Neutrophil (primary cell): Measurements from ENCODE around the gene SVIP.

ENCODE experiments used
- H3K27ac ChIP-seq: fragments of 200-600 bp; sonication (generic); 2 replicates; pipeline ENCODE4 v1.5.1; 2016; ENCODE audit warnings: mild to moderate bottlenecking, moderate library complexity
- H3K27me3 ChIP-seq: fragments of 200-600 bp; sonication (generic); 2 replicates; pipeline ENCODE4 v1.6.0; 2016; ENCODE audit warnings: mild to moderate bottlenecking
- H3K36me3 ChIP-seq: fragments of 200-600 bp; sonication (generic); 2 replicates; pipeline ENCODE4 v1.5.1; 2017
- H3K4me1 ChIP-seq, 2 experiments: fragments of 200-600 bp in 1 of 2; sonication (generic) in 1 of 2; 1 replicate in 1 of 2; 2 replicates in 1 of 2; pipeline versions ENCODE4 v1.5.1 to v1.6.1; 2013 to 2016; ENCODE audit warnings: low read depth in 1 of 2, low read length in 1 of 2, mild to moderate bottlenecking in 1 of 2, moderate library complexity in 1 of 2; ENCODE audit not compliant: control insufficient read depth in 1 of 2, insufficient read depth in 1 of 2
- H3K4me3 ChIP-seq, 2 experiments: fragments of 200-600 bp in 1 of 2; sonication (generic) in 1 of 2; 1 replicate in 1 of 2; 2 replicates in 1 of 2; pipeline ENCODE4 v1.5.1; 2013 to 2016; ENCODE audit warnings: low read depth in 1 of 2, low read length in 1 of 2, mild to moderate bottlenecking in 1 of 2, moderate library complexity in 1 of 2
- H3K9me3 ChIP-seq: fragments of 200-600 bp; sonication (generic); 2 replicates; pipeline ENCODE4 v1.5.1; 2016
- TF ChIP-seq, protein P1 (sequence below): fragments of 200-600 bp; sonication (generic); IDR thresholded peaks from 2 replicates; pipeline ENCODE4 v1.5.1; 2016; ENCODE audit warnings: antibody characterized with exemption

Gene SVIP

DNA sequence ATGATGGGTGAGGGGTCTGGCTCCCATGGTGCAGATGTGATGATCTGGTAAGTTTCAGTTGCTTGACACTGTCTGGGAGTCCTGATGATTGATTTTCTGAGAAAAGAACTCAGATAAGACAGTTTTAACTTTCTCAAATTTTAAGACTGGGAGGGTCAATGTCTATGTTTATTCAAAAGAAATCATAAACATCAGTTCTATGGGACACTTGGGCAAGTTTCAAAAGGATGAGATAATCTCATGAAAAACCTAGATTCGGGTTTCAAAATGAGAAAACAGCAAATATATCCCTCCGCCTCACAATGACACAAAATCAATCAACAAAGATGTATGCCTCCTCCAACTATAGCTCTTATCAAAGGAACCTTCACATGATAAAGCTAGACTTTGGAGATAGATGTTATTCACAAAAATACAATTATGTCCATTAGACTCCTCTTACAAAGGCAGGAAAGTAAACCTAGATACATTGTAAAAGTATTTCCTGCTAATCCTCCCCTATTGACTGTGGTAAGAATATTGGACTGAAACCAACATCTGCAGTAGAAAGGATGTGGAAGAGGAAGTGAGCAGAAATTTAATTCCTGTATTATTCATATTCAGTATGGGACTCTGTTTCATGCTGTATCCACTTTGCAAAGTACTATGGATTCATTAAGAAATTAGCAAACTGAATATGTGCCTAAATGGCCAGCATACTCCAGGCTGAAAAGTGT lies 21.6 kb downstream of the SVIP start:
- Histone ChIP-seq H3K27ac (no peak overlapping the region), H3K4me3 (no peak overlapping the region), H3K36me3 (no peaks in the 10 kb centered on the region), H3K9me3 (no peaks in the 10 kb centered on the region), H3K27me3 (peaks cover 17% of the 10 kb centered on the region), H3K4me1 (peaks cover 0 to 4% of the 10 kb centered on the region in 2 experiments)
- TF ChIP-seq, protein P1, sequence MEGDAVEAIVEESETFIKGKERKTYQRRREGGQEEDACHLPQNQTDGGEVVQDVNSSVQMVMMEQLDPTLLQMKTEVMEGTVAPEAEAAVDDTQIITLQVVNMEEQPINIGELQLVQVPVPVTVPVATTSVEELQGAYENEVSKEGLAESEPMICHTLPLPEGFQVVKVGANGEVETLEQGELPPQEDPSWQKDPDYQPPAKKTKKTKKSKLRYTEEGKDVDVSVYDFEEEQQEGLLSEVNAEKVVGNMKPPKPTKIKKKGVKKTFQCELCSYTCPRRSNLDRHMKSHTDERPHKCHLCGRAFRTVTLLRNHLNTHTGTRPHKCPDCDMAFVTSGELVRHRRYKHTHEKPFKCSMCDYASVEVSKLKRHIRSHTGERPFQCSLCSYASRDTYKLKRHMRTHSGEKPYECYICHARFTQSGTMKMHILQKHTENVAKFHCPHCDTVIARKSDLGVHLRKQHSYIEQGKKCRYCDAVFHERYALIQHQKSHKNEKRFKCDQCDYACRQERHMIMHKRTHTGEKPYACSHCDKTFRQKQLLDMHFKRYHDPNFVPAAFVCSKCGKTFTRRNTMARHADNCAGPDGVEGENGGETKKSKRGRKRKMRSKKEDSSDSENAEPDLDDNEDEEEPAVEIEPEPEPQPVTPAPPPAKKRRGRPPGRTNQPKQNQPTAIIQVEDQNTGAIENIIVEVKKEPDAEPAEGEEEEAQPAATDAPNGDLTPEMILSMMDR = no peak

GRCh38 chr11:22807391-22807790 lies 22.2 kb downstream of the SVIP start:
- H3K9me3 ChIP-seq = no peaks in the 10 kb centered on the region
- TF ChIP-seq, protein P1 = no peak
- H3K27ac ChIP-seq = no peak overlapping the region
- H3K27me3 ChIP-seq = peaks cover 22% of the 10 kb centered on the region
- H3K4me3 ChIP-seq = no peak overlapping the region
- peaks cover 0 to 4% of the 10 kb centered on the region in 2 experiments for H3K4me1 ChIP-seq
- H3K36me3 ChIP-seq = no peaks in the 10 kb centered on the region

GRCh38 chr11:22802861-22803260 lies 26.7 kb downstream of the SVIP start:
- peaks cover 43% of the 10 kb centered on the region for H3K27me3 ChIP-seq
- no peak overlapping the region for H3K27ac ChIP-seq
- H3K36me3 ChIP-seq = no peaks in the 10 kb centered on the region
- no peaks in the 10 kb centered on the region for H3K4me1 ChIP-seq
- no peaks in the 10 kb centered on the region for H3K9me3 ChIP-seq
- H3K4me3 ChIP-seq = no peak overlapping the region
- TF ChIP-seq, protein P1 = no peak

DNA sequence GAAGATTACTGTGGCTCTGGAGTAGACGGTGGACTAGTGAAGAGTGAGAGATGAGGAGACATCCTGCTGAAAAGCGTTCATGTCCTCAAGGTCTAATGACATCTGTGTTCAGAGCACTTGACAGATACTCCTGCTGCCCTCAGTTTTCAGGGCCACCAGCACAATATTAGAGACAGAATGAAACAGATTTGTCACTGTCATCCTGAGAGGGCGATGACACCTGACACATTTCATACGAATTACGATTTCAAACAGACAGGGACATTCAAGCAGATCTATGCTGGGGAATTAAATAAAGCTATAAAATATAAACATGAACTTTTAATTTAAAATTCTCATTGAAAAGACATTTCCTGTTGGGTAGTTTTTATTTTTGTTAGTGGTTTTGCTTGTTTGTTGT lies 29.1 kb downstream of the SVIP start:
- TF ChIP-seq, protein P1 = no peak
- Histone ChIP-seq H3K27ac (no peak overlapping the region), H3K27me3 (peaks cover 43% of the 10 kb centered on the region), H3K4me3 (no peak overlapping the region), H3K9me3 (no peaks in the 10 kb centered on the region), H3K4me1 (no peaks in the 10 kb centered on the region), H3K36me3 (no peaks in the 10 kb centered on the region)

- H3K27ac ChIP-seq = no peak overlapping the region
- TF ChIP-seq, protein P1 = no peak
Measured at GRCh38 chr11:22798901-22799300, 30.7 kb downstream of the SVIP start.

More at GRCh38 chr11:22798901-22799300, 30.7 kb downstream of the SVIP start:
- Histone ChIP-seq H3K4me3 (no peak overlapping the region), H3K4me1 (peaks cover 6 to 12% of the 10 kb centered on the region in 2 experiments), H3K27me3 (peaks cover 34% of the 10 kb centered on the region), H3K36me3 (no peaks in the 10 kb centered on the region), H3K9me3 (no peaks in the 10 kb centered on the region)
